Activated naive CD8-positive, alpha-beta T cell treated with anti-CD3 and anti-CD28 coated beads for 36 hours (primary cell): Measurements from ENCODE around the gene TAPBP. TPM values are rescaled to one million over a fixed set of nuclear protein-coding genes. Genes with fewer than 3 reads are reported as not detected.
"Not testable (repeated sequence)": the region's sequence is repeated elsewhere in the genome, so short reads cannot be mapped to it uniquely, and the experiment has no call there.

ENCODE experiments used
- DNase-seq: peaks from one replicate; pipeline ENCODE4 v3.0.0; 2021
- H3K27ac Mint-ChIP-seq: one replicate; pipeline ENCODE4 v1.8.0; 2022; ENCODE audit warnings: mild to moderate bottlenecking, moderate library complexity, mixed read lengths
- H3K27me3 Mint-ChIP-seq: one replicate; pipeline ENCODE4 v1.8.0; 2022; ENCODE audit warnings: mild to moderate bottlenecking, mixed read lengths
- H3K36me3 Mint-ChIP-seq: one replicate; pipeline ENCODE4 v1.8.0; 2021; ENCODE audit warnings: mild to moderate bottlenecking, mixed read lengths
- H3K4me1 Mint-ChIP-seq: one replicate; pipeline ENCODE4 v1.8.0; 2021; ENCODE audit warnings: mixed read lengths
- H3K4me3 Mint-ChIP-seq: one replicate; pipeline ENCODE4 v1.8.0; 2022; ENCODE audit warnings: mild to moderate bottlenecking, moderate library complexity, mixed read lengths
- H3K9me3 Mint-ChIP-seq: one replicate; pipeline ENCODE4 v1.8.0; 2022; ENCODE audit warnings: mixed read lengths
- total RNA-seq, 2 experiments: library from RNA; stranded (reverse); gene quantifications; one replicate each; pipeline ENCODE4 v1.2.3, GENCODE V29; 2021

The TAPBP gene
- total RNA-seq, 2 experiments from 2014 or later = 201 to 204 TPM

DNA sequence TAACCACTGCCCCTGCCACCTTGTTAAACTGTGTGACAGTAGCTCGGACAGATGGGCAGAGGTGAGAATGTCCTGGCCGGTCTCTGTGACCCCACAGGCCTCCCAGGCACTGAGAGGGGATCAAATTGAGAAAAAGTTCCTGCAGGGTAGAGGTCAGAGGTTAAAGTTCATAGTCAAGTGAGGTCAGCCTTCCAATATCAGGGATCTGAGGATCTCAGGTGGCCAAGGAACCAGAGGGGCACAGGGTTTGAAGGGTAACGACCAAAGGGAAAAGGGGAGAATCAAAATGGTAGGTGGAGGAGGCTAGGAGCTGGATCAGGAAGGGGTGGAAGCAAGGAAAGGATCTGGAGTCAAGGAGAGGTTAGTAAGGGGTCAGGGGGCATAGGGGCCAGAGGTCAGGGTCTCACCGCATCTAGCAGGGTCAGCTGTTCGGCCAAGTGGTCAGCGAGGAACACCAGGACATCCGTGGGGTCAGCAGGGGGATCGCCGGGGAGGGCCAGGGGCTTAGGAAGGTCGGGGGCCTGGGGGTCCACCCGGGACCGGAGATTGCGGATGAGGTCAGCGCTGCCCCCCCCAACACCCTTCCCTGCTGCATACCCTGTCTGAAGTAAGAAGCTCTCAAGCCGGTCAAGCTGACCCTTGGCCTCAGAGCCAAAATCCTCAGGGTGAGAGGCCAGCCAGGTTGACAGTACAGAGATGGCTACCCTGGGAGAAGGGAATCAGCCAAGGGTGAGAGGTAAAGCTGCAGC lies 18.1 kb downstream of the TAPBP start:
- no peak overlapping the region for H3K4me3 Mint-ChIP-seq
- peaks cover 5% of the 10 kb centered on the region for H3K27me3 Mint-ChIP-seq
- H3K9me3 Mint-ChIP-seq = no peaks in the 10 kb centered on the region
- peaks cover 24% of the 10 kb centered on the region for H3K36me3 Mint-ChIP-seq
- no peak overlapping the region for H3K27ac Mint-ChIP-seq
- peaks cover 34% of the 10 kb centered on the region for H3K4me1 Mint-ChIP-seq
- no peak for DNase-seq

DNA sequence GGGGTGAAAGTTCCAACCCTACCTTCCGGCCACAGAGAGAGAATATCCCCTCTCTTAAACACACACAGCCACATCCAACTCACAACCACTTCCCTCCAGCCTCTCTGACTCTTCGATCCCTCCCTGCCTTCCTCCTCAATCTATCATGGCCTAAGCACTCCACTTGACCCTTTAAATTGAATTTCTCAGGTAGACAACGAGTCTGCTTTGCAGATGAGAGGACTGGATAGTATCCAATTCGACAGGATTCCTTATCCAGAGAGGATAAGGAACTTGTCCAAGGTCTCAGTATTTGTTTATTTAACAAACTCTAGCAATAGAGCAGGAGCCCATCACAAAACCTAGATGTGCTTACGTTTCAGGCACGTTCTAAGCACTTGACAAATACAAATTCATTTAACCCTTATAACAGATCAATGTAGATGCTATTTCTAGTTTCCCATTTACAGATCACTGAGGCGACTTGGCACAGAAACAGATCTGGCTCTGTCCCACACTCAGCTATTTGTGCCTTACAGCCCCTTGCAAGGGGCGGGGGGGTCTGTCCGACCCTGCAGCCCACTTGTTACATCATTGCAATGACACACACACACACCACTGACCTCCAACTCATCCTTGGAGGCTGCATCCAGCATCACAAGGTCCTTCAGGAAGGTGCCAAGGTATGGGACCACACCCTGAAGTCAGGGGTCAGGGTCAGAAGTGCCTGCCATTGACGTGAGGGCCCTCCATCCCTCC lies 19.6 kb downstream of the TAPBP start:
- no peak for DNase-seq
- peak overlapping the region; percentile 21 for H3K27ac Mint-ChIP-seq
- peaks cover 27% of the 10 kb centered on the region for H3K4me1 Mint-ChIP-seq
- peaks cover 20% of the 10 kb centered on the region for H3K36me3 Mint-ChIP-seq
- no peaks in the 10 kb centered on the region for H3K9me3 Mint-ChIP-seq
- peaks cover 2% of the 10 kb centered on the region for H3K27me3 Mint-ChIP-seq
- no peak overlapping the region for H3K4me3 Mint-ChIP-seq

DNA sequence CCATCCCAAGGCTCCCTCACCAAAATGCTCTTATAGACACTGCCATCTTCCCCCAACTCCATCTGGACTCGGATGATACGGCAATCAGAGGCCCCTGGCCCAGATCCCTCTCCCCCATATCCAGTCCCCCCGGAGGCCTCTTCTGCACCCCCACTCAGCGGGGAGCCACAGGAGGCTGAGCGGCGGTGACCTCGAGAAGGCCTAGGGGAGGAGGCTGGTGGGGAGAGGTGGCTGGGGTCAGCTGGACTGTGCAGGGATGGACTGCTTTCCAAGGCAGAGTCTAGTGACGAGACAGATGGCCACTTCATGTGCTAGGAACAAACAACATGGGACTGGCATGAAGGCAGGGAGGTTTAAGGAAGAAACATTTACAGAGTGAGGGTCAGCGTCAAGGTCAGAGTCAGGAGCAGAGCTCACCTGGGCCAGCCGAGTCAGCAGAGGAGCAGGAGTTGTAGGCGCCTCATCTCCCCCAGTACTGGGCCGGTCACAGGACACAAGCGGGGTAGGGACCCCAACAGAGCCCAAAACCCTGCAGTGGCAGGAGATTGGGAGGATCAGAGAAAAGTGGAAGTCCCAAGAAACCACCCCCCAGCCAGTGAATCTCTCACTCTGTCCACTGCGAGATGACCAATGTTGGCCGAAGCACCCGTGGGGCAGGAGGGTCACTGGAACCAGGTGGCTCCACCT lies 20.7 kb downstream of the TAPBP start:
- H3K27me3 Mint-ChIP-seq = no peaks in the 10 kb centered on the region
- no peaks in the 10 kb centered on the region for H3K9me3 Mint-ChIP-seq
- H3K4me1 Mint-ChIP-seq = peaks cover 23% of the 10 kb centered on the region
- no peak for DNase-seq
- no peak overlapping the region for H3K27ac Mint-ChIP-seq
- H3K36me3 Mint-ChIP-seq = peaks cover 21% of the 10 kb centered on the region
- no peak overlapping the region for H3K4me3 Mint-ChIP-seq

DNA sequence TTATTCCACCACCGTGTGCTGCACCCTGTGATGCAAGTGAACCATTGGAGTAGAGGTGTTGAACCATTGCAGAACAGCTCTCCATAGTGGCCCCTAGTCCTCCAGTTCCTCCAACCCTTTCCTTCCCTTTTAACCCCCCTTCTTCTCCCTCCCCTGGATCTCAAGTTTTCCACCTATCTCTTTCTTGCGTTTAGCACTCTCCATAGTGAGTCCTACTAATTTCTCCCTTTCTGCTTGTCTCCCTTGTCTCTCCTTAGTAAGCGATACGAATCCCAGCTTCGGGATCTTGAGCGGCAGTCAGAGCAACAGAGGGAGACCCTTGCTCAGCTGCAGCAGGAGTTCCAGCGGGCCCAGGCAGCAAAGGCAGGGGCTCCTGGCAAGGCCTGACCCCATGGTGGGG lies 23.4 kb downstream of the TAPBP start:
- DNase-seq = no peak
- Mint-ChIP-seq H3K9me3 (no peaks in the 10 kb centered on the region), H3K4me3 (peak overlapping the region; percentile 99), H3K4me1 (peaks cover 26% of the 10 kb centered on the region), H3K36me3 (peaks cover 34% of the 10 kb centered on the region), H3K27me3 (no peaks in the 10 kb centered on the region), H3K27ac (peak overlapping the region; percentile 97)

DNA sequence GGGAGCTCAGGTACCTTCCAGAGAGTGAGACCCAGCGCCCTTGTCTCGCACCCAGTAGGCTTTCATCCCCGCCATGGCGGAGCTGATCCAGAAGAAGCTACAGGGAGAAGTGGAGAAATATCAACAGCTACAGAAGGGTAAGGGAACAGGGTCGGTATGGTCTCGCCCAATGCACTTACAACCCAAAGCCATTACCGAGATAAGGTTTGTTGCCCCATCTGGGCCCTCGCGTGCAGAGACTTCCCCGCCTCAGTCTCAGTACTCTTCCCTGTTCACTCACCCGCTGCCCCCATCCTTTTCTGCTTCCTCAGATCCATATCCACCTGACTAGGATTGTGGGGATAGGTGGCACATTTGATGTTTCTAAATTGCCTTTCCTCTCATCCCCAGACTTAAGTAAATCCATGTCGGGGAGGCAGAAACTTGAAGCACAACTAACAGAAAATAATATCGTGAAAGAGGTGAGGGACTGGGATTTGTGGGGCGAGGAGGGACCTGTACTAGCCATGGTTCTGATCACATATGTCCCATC lies 24.0 kb downstream of the TAPBP start:
- peak overlapping the region; percentile 97 for H3K27ac Mint-ChIP-seq
- H3K36me3 Mint-ChIP-seq = peaks cover 34% of the 10 kb centered on the region
- H3K4me1 Mint-ChIP-seq = peaks cover 26% of the 10 kb centered on the region
- no peaks in the 10 kb centered on the region for H3K9me3 Mint-ChIP-seq
- no peaks in the 10 kb centered on the region for H3K27me3 Mint-ChIP-seq
- no peak for DNase-seq
- H3K4me3 Mint-ChIP-seq = peak overlapping the region; percentile 99

DNA sequence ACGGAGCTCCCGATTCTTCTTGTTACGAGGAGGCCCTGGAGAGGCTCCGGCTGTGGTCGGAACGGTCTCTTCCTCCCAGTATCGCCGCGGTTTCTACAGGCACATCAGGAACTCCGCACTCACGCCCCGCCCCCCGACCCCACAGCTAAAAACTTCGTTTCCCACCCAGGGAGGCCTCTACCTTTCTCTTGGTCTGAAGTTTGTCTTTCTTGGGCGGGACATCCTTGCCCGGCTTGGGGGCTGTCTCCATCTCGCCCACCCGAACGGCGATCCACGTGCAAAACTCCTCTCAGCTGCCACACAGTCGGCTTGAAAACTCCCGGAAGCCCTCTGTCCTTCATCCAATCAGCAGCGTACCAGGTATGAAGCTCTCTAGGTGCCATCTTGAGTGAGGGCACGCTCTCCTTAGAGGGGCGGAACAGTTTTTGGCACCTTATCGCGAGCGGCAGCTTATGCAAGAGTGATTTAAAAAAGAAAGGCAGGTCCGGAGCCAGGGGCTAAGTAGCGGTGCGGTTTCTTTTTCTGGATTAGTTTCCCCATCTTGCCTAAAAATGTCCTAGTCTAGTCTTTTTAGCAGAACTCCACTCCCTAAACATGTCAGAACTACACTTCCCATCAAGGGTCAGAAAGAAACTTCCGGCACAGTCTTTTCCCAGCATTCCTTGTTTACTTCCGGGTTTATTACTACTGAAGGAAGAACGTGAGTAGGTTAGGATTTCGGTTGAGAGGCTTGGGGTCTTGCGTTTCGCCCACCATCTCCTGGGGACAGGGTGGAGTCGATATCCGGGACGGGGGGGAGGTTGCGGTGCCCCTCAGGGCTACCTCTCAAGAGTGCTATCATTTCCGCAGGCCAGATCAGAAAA lies 24.7 kb downstream of the TAPBP start, which contains the start of the genes PFDN6 and WDR46:
TSS of gene PFDN6 (plus strand) at position 681 of the 863 bp plus-strand sequence. CDS start 256 bp downstream, outside the sequence.
TSS of gene WDR46 (minus strand) at position 319 of the 863 bp plus-strand sequence. CDS start at position 250, 69 bp downstream.
- Mint-ChIP-seq H3K36me3 (peaks cover 34% of the 10 kb centered on the region), H3K27me3 (no peaks in the 10 kb centered on the region), H3K9me3 (no peaks in the 10 kb centered on the region), H3K4me1 (peaks cover 26% of the 10 kb centered on the region), H3K4me3 (peak within 1 kb of the TSS; percentile 99), H3K27ac (peak within 1 kb of the TSS; percentile 97)
- DNase-seq = peak; percentile 81

DNA sequence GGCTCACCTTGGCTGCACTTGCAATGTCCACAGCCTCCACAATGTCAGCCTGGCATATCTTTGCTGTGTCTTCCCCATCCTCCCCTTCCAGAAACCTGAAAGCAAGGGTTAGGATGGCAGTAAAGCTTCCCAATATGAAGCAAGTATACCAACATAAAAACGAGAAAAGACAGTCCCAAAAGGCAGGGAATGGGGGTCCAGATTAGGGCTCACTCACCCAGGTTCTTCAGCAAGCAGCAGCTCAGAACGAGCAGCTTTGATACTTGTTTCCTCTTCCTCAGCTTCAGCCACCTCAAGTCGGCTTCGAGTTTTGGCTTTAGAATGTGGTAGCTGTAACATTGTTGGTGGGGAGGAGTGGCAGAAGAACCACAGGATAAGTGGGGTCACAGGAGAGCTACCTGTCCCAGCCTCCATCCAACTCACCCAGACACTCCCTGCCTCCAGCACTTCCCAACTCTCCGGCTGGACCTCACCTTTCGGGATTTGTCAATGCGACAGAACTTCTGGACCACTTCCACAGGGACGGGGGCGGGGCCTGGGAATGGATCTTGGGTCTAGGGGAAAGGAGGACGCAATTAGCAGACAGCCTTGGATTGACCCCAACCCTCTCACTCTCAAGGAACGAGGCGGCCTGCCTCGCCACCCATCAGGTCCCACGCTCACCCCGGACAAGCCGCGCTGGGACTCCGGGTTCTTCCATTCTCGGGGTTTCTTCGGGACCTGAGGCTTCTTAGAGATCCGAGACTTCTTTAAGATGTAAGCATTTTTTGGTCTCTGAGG lies 25.5 kb downstream of the TAPBP start:
- peaks cover 34% of the 10 kb centered on the region for H3K36me3 Mint-ChIP-seq
- no peaks in the 10 kb centered on the region for H3K9me3 Mint-ChIP-seq
- no peaks in the 10 kb centered on the region for H3K27me3 Mint-ChIP-seq

DNA sequence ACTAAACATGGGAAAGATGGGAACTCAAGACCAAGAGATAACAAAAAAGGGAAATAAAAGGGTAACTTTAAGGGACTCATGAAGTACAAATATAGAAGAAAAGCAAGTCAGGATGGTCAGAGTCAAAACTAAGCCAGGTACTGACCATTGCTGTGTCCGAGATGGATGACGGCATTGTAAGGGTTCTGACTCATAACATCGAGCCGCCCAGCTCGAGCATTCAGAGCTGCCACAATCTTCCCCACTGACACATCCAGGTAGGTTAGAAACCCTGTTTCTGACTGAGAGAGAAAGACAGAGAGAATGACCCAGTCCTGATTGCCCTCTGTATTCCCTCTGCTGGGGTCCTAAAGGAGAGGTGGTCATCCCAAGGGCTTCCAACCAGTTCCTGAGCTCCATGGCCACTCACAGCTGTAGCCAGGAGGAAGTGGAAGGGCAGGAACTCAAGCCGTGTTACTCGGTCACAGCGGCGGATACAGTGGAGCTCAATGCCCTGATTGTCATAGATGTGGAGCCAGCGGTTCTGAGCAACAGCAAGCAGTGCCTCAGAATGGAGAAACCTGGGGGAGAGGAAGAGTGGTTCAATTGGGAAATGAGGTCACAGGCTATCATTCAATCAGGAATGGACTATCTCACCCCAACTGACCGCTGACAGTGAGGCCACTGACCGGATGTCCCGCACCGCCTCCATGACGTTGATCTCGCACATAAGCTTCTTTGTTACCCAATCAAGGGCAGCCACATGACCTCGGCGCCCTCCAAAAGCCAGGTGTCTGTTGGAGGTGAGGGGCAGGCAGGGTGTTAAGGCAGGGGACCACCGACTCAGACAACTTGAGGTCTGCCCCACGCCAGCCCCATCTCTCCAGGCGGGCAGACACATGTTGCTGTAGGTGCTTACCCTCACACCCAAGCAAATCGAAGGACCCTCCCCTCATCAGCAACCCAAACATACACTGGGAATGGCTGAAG lies 26.6 kb downstream of the TAPBP start:
- peak overlapping the region; percentile 99 for H3K4me3 Mint-ChIP-seq
- no peak overlapping the region for H3K27ac Mint-ChIP-seq
- H3K4me1 Mint-ChIP-seq = peaks cover 27% of the 10 kb centered on the region
- no peaks in the 10 kb centered on the region for H3K9me3 Mint-ChIP-seq
- peaks cover 34% of the 10 kb centered on the region for H3K36me3 Mint-ChIP-seq
- no peak for DNase-seq
- no peaks in the 10 kb centered on the region for H3K27me3 Mint-ChIP-seq

More for the DNA sequence above, 25.5 kb downstream of the TAPBP start:
- no peak for DNase-seq
- peaks cover 26% of the 10 kb centered on the region for H3K4me1 Mint-ChIP-seq
- peak overlapping the region; percentile 99 for H3K4me3 Mint-ChIP-seq
- peak overlapping the region; percentile 97 for H3K27ac Mint-ChIP-seq

DNA sequence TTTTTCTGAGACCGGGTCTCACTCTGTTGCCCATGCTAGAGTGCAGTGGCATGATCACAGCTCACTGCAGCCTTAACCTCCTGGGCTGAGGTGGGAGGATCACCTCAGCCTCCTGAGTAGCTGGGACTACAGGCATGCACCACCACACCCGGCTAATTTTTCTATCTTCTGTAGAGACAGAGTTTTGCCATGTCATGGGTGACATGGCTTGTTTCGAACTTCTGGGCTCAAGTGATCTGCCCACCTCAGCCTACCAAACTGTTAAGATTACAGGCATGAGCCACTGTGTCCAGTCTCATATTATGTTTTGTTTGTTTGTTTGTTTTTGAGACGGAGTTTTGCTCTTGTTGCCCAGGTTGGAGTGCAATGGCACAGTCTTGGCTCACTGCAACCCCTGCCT lies 28.7 kb downstream of the TAPBP start:
- H3K4me3 Mint-ChIP-seq, H3K27me3 Mint-ChIP-seq, DNase-seq, H3K9me3 Mint-ChIP-seq, H3K27ac Mint-ChIP-seq: not testable (repeated sequence)
- H3K36me3 Mint-ChIP-seq = peaks cover 23% of the 10 kb centered on the region
- peaks cover 23% of the 10 kb centered on the region for H3K4me1 Mint-ChIP-seq

DNA sequence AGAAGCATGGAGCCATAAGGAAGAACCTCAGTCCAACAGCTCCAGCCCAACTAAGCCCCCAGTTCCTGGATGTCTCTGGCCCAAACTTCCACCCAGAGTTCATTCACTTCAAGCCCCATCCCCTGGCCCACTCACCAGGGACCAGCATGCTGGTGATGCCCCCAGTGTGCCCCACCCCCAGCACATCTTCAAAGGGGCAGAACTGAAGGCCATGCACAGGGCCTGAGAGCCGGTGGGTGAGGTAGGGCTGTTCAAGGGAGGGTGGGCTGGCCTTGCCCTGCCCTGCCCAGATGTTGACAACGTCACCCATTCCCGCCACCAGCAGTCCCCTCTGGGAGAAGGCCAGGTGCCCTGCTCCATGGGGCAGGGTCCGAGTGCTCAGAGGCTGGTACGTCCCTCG lies 33.3 kb downstream of the TAPBP start:
- Mint-ChIP-seq H3K27me3 (no peaks in the 10 kb centered on the region), H3K27ac (no peak overlapping the region), H3K36me3 (peaks cover 13% of the 10 kb centered on the region), H3K4me1 (peaks cover 34% of the 10 kb centered on the region), H3K4me3 (no peak overlapping the region), H3K9me3 (no peaks in the 10 kb centered on the region)
- no peak for DNase-seq

DNA sequence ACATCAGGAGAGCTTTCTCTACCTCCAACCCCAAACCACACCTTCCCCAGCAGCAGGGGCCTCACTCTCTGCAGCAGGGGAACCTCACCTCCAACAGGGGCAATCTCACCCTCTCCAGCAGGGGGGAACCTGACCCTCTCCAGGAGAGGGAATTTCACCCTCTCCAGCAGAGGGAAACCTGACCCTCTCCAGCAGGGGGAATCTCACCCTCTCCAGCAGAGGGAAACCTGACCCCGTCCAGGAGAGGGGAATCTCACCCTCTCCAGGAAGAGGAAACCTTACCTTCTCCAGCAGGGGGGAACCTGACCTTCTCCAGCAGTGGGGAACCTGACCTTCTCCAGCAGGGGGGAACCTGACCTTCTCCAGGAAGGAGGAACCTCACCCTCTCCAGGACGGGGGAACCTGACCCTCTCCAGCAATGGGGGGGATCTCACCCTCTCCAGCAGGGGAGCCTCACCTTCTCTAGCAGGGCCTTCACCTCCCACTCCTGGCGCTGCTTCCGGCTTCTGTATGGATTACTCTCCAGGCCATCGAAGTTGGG lies 33.8 kb downstream of the TAPBP start:
- peak overlapping the region; percentile 62 for H3K27ac Mint-ChIP-seq
- H3K9me3 Mint-ChIP-seq = no peaks in the 10 kb centered on the region
- no peak for DNase-seq
- H3K4me3 Mint-ChIP-seq = no peak overlapping the region
- H3K4me1 Mint-ChIP-seq = peaks cover 39% of the 10 kb centered on the region
- H3K27me3 Mint-ChIP-seq = no peaks in the 10 kb centered on the region
- peaks cover 18% of the 10 kb centered on the region for H3K36me3 Mint-ChIP-seq

DNA sequence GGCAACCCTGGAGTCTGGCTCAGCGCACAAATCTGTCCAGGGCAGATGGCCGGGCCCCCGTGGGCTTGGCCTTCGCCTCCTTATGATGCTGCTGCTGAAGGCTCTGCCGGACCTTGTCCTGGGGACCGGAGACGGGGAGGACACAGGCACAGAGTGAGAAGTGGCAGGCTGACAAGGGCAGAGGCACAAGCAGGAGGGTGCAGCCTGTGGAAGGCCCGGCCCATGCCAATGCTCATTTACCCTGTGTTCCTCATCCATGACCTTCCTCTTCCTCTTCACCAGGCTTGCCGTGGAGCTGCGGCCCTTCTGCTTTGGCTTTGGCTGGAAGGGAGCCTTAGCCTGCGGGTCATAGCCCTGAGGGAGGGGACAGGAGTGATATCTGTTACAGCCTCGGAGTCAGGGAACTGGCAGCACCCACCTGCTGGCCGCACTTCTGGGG lies 34.6 kb downstream of the TAPBP start:
- peaks cover 25% of the 10 kb centered on the region for H3K36me3 Mint-ChIP-seq
- no peak for DNase-seq
- peaks cover 46% of the 10 kb centered on the region for H3K4me1 Mint-ChIP-seq
- H3K27me3 Mint-ChIP-seq = no peaks in the 10 kb centered on the region
- no peak overlapping the region for H3K27ac Mint-ChIP-seq
- no peak overlapping the region for H3K4me3 Mint-ChIP-seq
- H3K9me3 Mint-ChIP-seq = no peaks in the 10 kb centered on the region
